ENCODE measurements around the gene RRP8.

The RRP8 gene

GRCh38 chr11:6611963-6612212, 8.5 kb upstream of the RRP8 start:
- Mint-ChIP-seq H3K27ac (no peak overlapping the region), H3K36me3 (ENCODE audit: low read depth) (peaks cover 37% of the 10 kb centered on the region), H3K4me1 (peaks cover 9% of the 10 kb centered on the region), H3K9me3 (no peaks in the 10 kb centered on the region), H3K4me3 (peak overlapping the region; percentile 88 to 93 (median 90)), H3K27me3 (ENCODE audit: low read depth) (no peaks in the 10 kb centered on the region)
- no peak for TF ChIP-seq CTCF (IDR thresholded peaks at IDR 0.05; ENCODE audit: unreplicated experiment in 3 of 3)

- no peak for TF ChIP-seq CTCF (IDR thresholded peaks at IDR 0.05; ENCODE audit: unreplicated experiment in 3 of 3)
- H3K36me3 Mint-ChIP-seq (ENCODE audit: low read depth) = peaks cover 37% of the 10 kb centered on the region
- peak overlapping the region in 2 of 3 experiments; percentile 84 to 87 for H3K27ac Mint-ChIP-seq
- H3K9me3 Mint-ChIP-seq = no peaks in the 10 kb centered on the region
- peak overlapping the region; percentile 88 to 93 (median 90) for H3K4me3 Mint-ChIP-seq
- peaks cover 14% of the 10 kb centered on the region for H3K4me1 Mint-ChIP-seq
- H3K27me3 Mint-ChIP-seq (ENCODE audit: low read depth) = no peaks in the 10 kb centered on the region
Observed at GRCh38 chr11:6611092-6611962, 7.9 kb upstream of the RRP8 start.

GRCh38 chr11:6610591-6610990, 7.2 kb upstream of the RRP8 start:
- TF ChIP-seq CTCF (IDR thresholded peaks at IDR 0.05; ENCODE audit: unreplicated experiment in 3 of 3) = no peak
- no peaks in the 10 kb centered on the region for H3K9me3 Mint-ChIP-seq
- H3K36me3 Mint-ChIP-seq (ENCODE audit: low read depth) = peaks cover 31% of the 10 kb centered on the region
- no peaks in the 10 kb centered on the region for H3K27me3 Mint-ChIP-seq (ENCODE audit: low read depth)
- peaks cover 20% of the 10 kb centered on the region for H3K4me1 Mint-ChIP-seq
- peak overlapping the region; percentile 88 to 93 (median 90) for H3K4me3 Mint-ChIP-seq
- peak overlapping the region in 2 of 3 experiments; percentile 46 to 84 for H3K27ac Mint-ChIP-seq

GRCh38 chr11:6609502-6610015, 6.1 kb upstream of the RRP8 start:
- Mint-ChIP-seq H3K27ac (peak overlapping the region in 2 of 3 experiments; percentile 46 to 58), H3K4me3 (peak overlapping the region; percentile 67 to 93 (median 79))

GRCh38 chr11:6608726-6609501, 5.5 kb upstream of the RRP8 start:
- peaks cover 27% of the 10 kb centered on the region for H3K36me3 Mint-ChIP-seq (ENCODE audit: low read depth)
- H3K4me3 Mint-ChIP-seq = peak overlapping the region; percentile 8 to 18 (median 9)
- H3K9me3 Mint-ChIP-seq = no peaks in the 10 kb centered on the region
- peak overlapping the region in 2 of 3 experiments; percentile 22 to 44 for H3K27ac Mint-ChIP-seq
- TF ChIP-seq CTCF (IDR thresholded peaks at IDR 0.05; ENCODE audit: unreplicated experiment in 3 of 3) = no peak
- no peaks in the 10 kb centered on the region for H3K27me3 Mint-ChIP-seq (ENCODE audit: low read depth)
- H3K4me1 Mint-ChIP-seq = peaks cover 20% of the 10 kb centered on the region

More at GRCh38 chr11:6609502-6610015, 6.1 kb upstream of the RRP8 start:
- H3K9me3 Mint-ChIP-seq = no peaks in the 10 kb centered on the region
- H3K4me1 Mint-ChIP-seq = peaks cover 20% of the 10 kb centered on the region
- H3K36me3 Mint-ChIP-seq (ENCODE audit: low read depth) = peaks cover 27% of the 10 kb centered on the region
- no peak for TF ChIP-seq CTCF (IDR thresholded peaks at IDR 0.05; ENCODE audit: unreplicated experiment in 3 of 3)
- no peaks in the 10 kb centered on the region for H3K27me3 Mint-ChIP-seq (ENCODE audit: low read depth)

All from nephron (organoid).